Endothelial cell of umbilical vein (primary cell): Measurements from ENCODE around the gene STARD9. TPM values are rescaled to one million over a fixed set of nuclear protein-coding genes. Genes with fewer than 3 reads are reported as not detected.

Source experiments
- BruUV-seq: library from RNA; stranded (reverse); fragments of 400-500 nt; replicated peaks from 2 replicates; lab custom pipeline; 2021; lab: Mats Ljungman, UMichigan
- CTCF ChIA-PET: fragments of 300-600, 350-600 bp; sonication (Branson Sonifier 250); formaldehyde crosslinking; loops from one replicate; lab custom pipeline; 2021; ENCODE audit warnings: antibody characterized with exemption, inconsistent platforms; lab: Charles Lee
- POLR2A ChIA-PET: fragments of 300-600, 350-600 bp; sonication (Branson Sonifier 250); formaldehyde crosslinking; loops from one replicate; lab custom pipeline; 2021; ENCODE audit warnings: antibody characterized with exemption, inconsistent platforms; lab: Charles Lee
- DNase-seq: peaks from one replicate; pipeline ENCODE4 v3.0.0-alpha.2; 2011; ENCODE audit warnings: low read depth, low spot score
- FAIRE-seq: peaks from 2 replicates; lab custom pipeline; 2011; peaks lifted over from hg19 to GRCh38; lab: Jason Lieb, UNC
- H2AFZ ChIP-seq: 2 replicates; pipeline ENCODE4 v1.6.0; 2012; ENCODE audit warnings: low read depth, low read length, control low read depth, inconsistent platforms
- H3K27ac ChIP-seq: 2 replicates; pipeline ENCODE4 v1.5.1; 2011; ENCODE audit warnings: low read depth, mild to moderate bottlenecking, control low read depth, low read length, moderate library complexity; ENCODE audit not compliant: insufficient read depth
- H3K27me3 ChIP-seq, 2 experiments: 2 replicates each; pipeline versions ENCODE4 v1.6.0 to v1.6.1; 2011; ENCODE audit warnings: low read length in 2 of 2, mixed read lengths in 1 of 2; ENCODE audit not compliant: control insufficient read depth in 2 of 2, insufficient read depth in 2 of 2
- H3K36me3 ChIP-seq, 2 experiments: 2 replicates in 1 of 2; 3 replicates in 1 of 2; pipeline ENCODE4 v1.5.1; 2011; ENCODE audit warnings: low read length in 2 of 2, mild to moderate bottlenecking in 1 of 2, moderate library complexity in 1 of 2; ENCODE audit not compliant: control insufficient read depth in 2 of 2, insufficient read depth in 2 of 2; ENCODE audit errors: extremely low read depth in 1 of 2
- H3K4me1 ChIP-seq: 3 replicates; pipeline ENCODE4 v1.5.1; 2011; ENCODE audit warnings: mild to moderate bottlenecking, low read length; ENCODE audit not compliant: control insufficient read depth, insufficient read depth; ENCODE audit errors: extremely low read depth
- H3K4me2 ChIP-seq: 2 replicates; pipeline ENCODE4 v1.6.1; 2011; ENCODE audit warnings: low read length, control low read depth, mixed read lengths; ENCODE audit not compliant: insufficient read depth
- H3K4me3 ChIP-seq, 3 experiments: fragments of 200-600 bp in 1 of 3; sonication (generic), shearing (Covaris generic) in 1 of 3; replicated peaks in 1 of 3; 2 replicates each; pipeline ENCODE4 v1.5.1; 2011 to 2016; ENCODE audit warnings: control low read depth in 3 of 3, low read length in 3 of 3, mild to moderate bottlenecking in 2 of 3, inconsistent platforms in 1 of 3, low read depth in 1 of 3, moderate library complexity in 1 of 3; ENCODE audit not compliant: insufficient read depth in 1 of 3
- H3K79me2 ChIP-seq: 2 replicates; pipeline ENCODE4 v1.6.0; 2012; ENCODE audit warnings: low read length, inconsistent platforms; ENCODE audit not compliant: control insufficient read depth, insufficient read depth
- H3K9ac ChIP-seq: replicated peaks from 2 replicates; pipeline ENCODE3; 2011; ENCODE audit warnings: low read length, control low read depth; ENCODE audit not compliant: insufficient read depth; ENCODE audit errors: extremely low read depth
- H3K9me1 ChIP-seq: replicated peaks from 3 replicates; pipeline ENCODE4 v1.6.0; 2011; ENCODE audit warnings: mild to moderate bottlenecking, low read length; ENCODE audit not compliant: control insufficient read depth, insufficient read depth; ENCODE audit errors: extremely low read depth
- H3K9me3 ChIP-seq: replicated peaks from 2 replicates; pipeline ENCODE4 v1.5.1; 2012; ENCODE audit warnings: low read length, inconsistent platforms; ENCODE audit not compliant: control insufficient read depth, insufficient read depth
- H4K20me1 ChIP-seq: replicated peaks from 2 replicates; pipeline ENCODE3; 2011; ENCODE audit warnings: mild to moderate bottlenecking, low read length; ENCODE audit not compliant: control insufficient read depth, insufficient read depth; ENCODE audit errors: extremely low read depth
- EZH2 ChIP-seq: IDR thresholded peaks from 2 replicates; pipeline ENCODE4 v1.6.1; 2012; ENCODE audit warnings: borderline replicate concordance, low read depth, mild to moderate bottlenecking, moderate library complexity, low read length, inconsistent platforms; ENCODE audit not compliant: severe bottlenecking
- FOS ChIP-seq: IDR thresholded peaks from 2 replicates; pipeline ENCODE4 v1.6.1; 2011; ENCODE audit warnings: mild to moderate bottlenecking, low read length, moderate library complexity, borderline replicate concordance; ENCODE audit not compliant: insufficient read depth
- GATA2 ChIP-seq: IDR thresholded peaks from 2 replicates; pipeline ENCODE4 v1.7.0; 2011; ENCODE audit warnings: low read depth, mild to moderate bottlenecking, moderate library complexity, mixed read lengths, low read length; ENCODE audit not compliant: insufficient read length, insufficient read depth
- JUN ChIP-seq: IDR thresholded peaks from 2 replicates; pipeline ENCODE4 v1.6.1; 2011; ENCODE audit warnings: borderline replicate concordance, low read depth; ENCODE audit not compliant: insufficient read length, insufficient read depth
- MAX ChIP-seq: IDR thresholded peaks from 2 replicates; pipeline ENCODE4 v1.6.1; 2011; ENCODE audit not compliant: insufficient read depth, insufficient read length
- MYC ChIP-seq: IDR thresholded peaks from one replicate; pipeline ENCODE4 v1.6.1; 2011; ENCODE audit warnings: mild to moderate bottlenecking, low read depth, low read length
- POLR2A ChIP-seq: IDR thresholded peaks from 2 replicates; pipeline ENCODE4 v1.6.1; 2012; ENCODE audit warnings: low read depth, mild to moderate bottlenecking, control low read depth, low read length
- POLR2AphosphoS5 ChIP-seq: IDR thresholded peaks from 2 replicates; pipeline ENCODE4 v1.6.1; 2012; ENCODE audit warnings: low read depth, mild to moderate bottlenecking, control low read depth, low read length, moderate library complexity; ENCODE audit not compliant: insufficient read depth
- dilution Hi-C: fragments of 300-500 bp; cut with MboI; formaldehyde crosslinking; loops from one replicate; pipeline ENCODE4 v1.15.0; 2019; ENCODE audit warnings: low sequenced_read_pairs; ENCODE audit not compliant: extremely low pct_ligation_motif_present
- intact Hi-C: fragments of 100-400 bp; cut with micrococcal nuclease; formaldehyde crosslinking; loops from one replicate; pipeline ENCODE4 v1.10.0; 2022
- polyA plus RNA-seq, 4 experiments: library from polyadenylated mRNA; depleted of rRNA in 3 of 4; stranded (reverse) in 3 of 4; unstranded in 1 of 4; fragments of >200 nt; gene quantifications; 2 replicates each; pipeline versions ENCODE4 v1.2.1 to v1.2.3, GENCODE V29; 2011 to 2012; ENCODE audit warnings: missing spikeins in 1 of 4
- total RNA-seq: library from RNA; stranded (reverse); gene quantifications from 2 replicates; pipeline ENCODE4 v1.2.3, GENCODE V29; 2021
- TF ChIP-seq, protein P1 (sequence below), 2 donors: IDR thresholded peaks; 1 replicate in 1 of 2; 2 replicates in 1 of 2; pipeline ENCODE4 v1.5.1; 2011; ENCODE audit warnings: low read length in 2 of 2, mild to moderate bottlenecking in 2 of 2, moderate library complexity in 2 of 2, control low read depth in 1 of 2, inconsistent platforms in 1 of 2, low read depth in 1 of 2; ENCODE audit not compliant: insufficient read depth in 1 of 2; ENCODE audit errors: extremely low read depth in 1 of 2

STARD9 gene
- total and polyA plus RNA-seq, 2 donors (not counting 3 experiments of a cell fraction or from before 2014, with no cell fraction given), result 4.6 to 17.5 TPM

- H3K9me3 ChIP-seq, result no peaks in the 10 kb centered on the region
- H3K36me3 ChIP-seq, result peaks cover 0 to 5% of the 10 kb centered on the region in 2 experiments
- H3K4me3 ChIP-seq, result no peak overlapping the region
- no peaks in the 10 kb centered on the region for H3K27me3 ChIP-seq
- BruUV-seq, result no TSS peak
- no peaks in the 10 kb centered on the region for H3K4me1 ChIP-seq
- no peak overlapping the region for H3K4me2 ChIP-seq
- no peaks in the 10 kb centered on the region for H4K20me1 ChIP-seq
- H3K79me2 ChIP-seq, result no peaks in the 10 kb centered on the region
- H3K27ac ChIP-seq, result no peak overlapping the region
- CTCF ChIA-PET, result interaction anchor here (2.7 kb wide), 1 partner anchor 11 kb away, joined by 9 read pairs; no protein-coding TSS in a partner anchor
- FAIRE-seq, result no peak
- no peak for DNase-seq
- no peaks in the 10 kb centered on the region for H3K9me1 ChIP-seq
- POLR2A ChIA-PET, result no interaction called here
- dilution Hi-C loops, result no loop called here
- no peak overlapping the region for H2AFZ ChIP-seq
- TF ChIP-seq EZH2 (no peak), MYC (no peak), MAX (no peak), POLR2A (no peak), GATA2 (no peak), FOS (no peak), JUN (no peak), POLR2AphosphoS5 (no peak)
- TF ChIP-seq, protein P1, sequence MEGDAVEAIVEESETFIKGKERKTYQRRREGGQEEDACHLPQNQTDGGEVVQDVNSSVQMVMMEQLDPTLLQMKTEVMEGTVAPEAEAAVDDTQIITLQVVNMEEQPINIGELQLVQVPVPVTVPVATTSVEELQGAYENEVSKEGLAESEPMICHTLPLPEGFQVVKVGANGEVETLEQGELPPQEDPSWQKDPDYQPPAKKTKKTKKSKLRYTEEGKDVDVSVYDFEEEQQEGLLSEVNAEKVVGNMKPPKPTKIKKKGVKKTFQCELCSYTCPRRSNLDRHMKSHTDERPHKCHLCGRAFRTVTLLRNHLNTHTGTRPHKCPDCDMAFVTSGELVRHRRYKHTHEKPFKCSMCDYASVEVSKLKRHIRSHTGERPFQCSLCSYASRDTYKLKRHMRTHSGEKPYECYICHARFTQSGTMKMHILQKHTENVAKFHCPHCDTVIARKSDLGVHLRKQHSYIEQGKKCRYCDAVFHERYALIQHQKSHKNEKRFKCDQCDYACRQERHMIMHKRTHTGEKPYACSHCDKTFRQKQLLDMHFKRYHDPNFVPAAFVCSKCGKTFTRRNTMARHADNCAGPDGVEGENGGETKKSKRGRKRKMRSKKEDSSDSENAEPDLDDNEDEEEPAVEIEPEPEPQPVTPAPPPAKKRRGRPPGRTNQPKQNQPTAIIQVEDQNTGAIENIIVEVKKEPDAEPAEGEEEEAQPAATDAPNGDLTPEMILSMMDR (IDR thresholded peaks at IDR 0.05; ENCODE audit: extremely low read depth in 1 of 2, insufficient read depth in 1 of 2, low read depth in 1 of 2, low read length in 2 of 2), result no peak
- no peak overlapping the region for H3K9ac ChIP-seq
- intact Hi-C loops, result no loop called here
These were observed 117.1 kb downstream of the STARD9 start for GRCh38 chr15:42692536-42692935.
